SK-N-SH (cell line): ENCODE measurements around the gene GPATCH4. TPM values are rescaled to one million over a fixed set of nuclear protein-coding genes. Genes with fewer than 3 reads are reported as not detected.
"Not testable (repeated sequence)": the region's sequence is repeated elsewhere in the genome, so short reads cannot be mapped to it uniquely, and the experiment has no call there.

Experiments
- CTCF ChIA-PET: fragments of 300-600, 350-600 bp; formaldehyde crosslinking; extraction: SDS; loops from one replicate; lab custom pipeline; 2021; lab: Yijun Ruan, JAX
- POLR2A ChIA-PET: fragments of 350-600 bp; sonication (Branson Sonifier 250); formaldehyde crosslinking; extraction: SDS; loops from one replicate; lab custom pipeline; 2020; ENCODE audit warnings: antibody characterized with exemption, inconsistent platforms; lab: Yijun Ruan, JAX
- DNase-seq: peaks from one replicate; pipeline ENCODE4 v3.0.0; 2012
- H2AFZ ChIP-seq: fragments of 200-600 bp; sonication (generic); 2 replicates; pipeline ENCODE4 v1.8.1; 2016; ENCODE audit warnings: antibody characterized with exemption, mild to moderate bottlenecking, low read depth
- H3F3A ChIP-seq: fragments of 200-600 bp; sonication (generic); replicated peaks from 2 replicates; pipeline ENCODE3; 2016; ENCODE audit warnings: antibody characterized with exemption, mild to moderate bottlenecking; ENCODE audit not compliant: insufficient read depth
- H3K27ac ChIP-seq, 2 experiments: fragments of 200-500 bp in 1 of 2; fragments of 200-600 bp in 1 of 2; sonication (Bioruptor generic) in 1 of 2; sonication (generic), shearing (Covaris generic) in 1 of 2; 2 replicates each; pipeline versions ENCODE4 v1.5.1 to v1.6.1; 2014 to 2016; ENCODE audit warnings: low read depth in 2 of 2, inconsistent platforms in 1 of 2, low read length in 1 of 2, mild to moderate bottlenecking in 1 of 2, mixed read lengths in 1 of 2
- H3K27me3 ChIP-seq: fragments of 200-600 bp; sonication (generic), shearing (Covaris generic); 2 replicates; pipeline ENCODE4 v1.6.1; 2016; ENCODE audit warnings: mixed run types; ENCODE audit not compliant: insufficient read depth
- H3K36me3 ChIP-seq, 2 experiments: fragments of 200-500 bp in 1 of 2; fragments of 200-600 bp in 1 of 2; sonication (Bioruptor generic) in 1 of 2; sonication (generic) in 1 of 2; replicated peaks in 1 of 2; 2 replicates each; pipeline versions ENCODE3 to v1.5.1; 2014 to 2016; ENCODE audit warnings: low read length in 1 of 2, mild to moderate bottlenecking in 1 of 2; ENCODE audit not compliant: insufficient read depth in 2 of 2, control insufficient read depth in 1 of 2
- H3K4me1 ChIP-seq, 2 experiments: fragments of 200-500 bp in 1 of 2; fragments of 200-600 bp in 1 of 2; sonication (Bioruptor generic) in 1 of 2; sonication (generic), shearing (Covaris generic) in 1 of 2; 2 replicates each; pipeline versions ENCODE4 v1.5.1 to v1.6.1; 2014 to 2016; ENCODE audit warnings: low read depth in 1 of 2, low read length in 1 of 2, mixed run types in 1 of 2; ENCODE audit not compliant: insufficient read depth in 2 of 2, control insufficient read depth in 1 of 2
- H3K4me2 ChIP-seq: fragments of 200-600 bp; sonication (generic), shearing (Covaris generic); 2 replicates; pipeline ENCODE4 v1.6.1; 2017; ENCODE audit warnings: mixed run types
- H3K4me3 ChIP-seq, 2 experiments: fragments of 200-500 bp in 1 of 2; fragments of 200-600 bp in 1 of 2; sonication (Bioruptor generic) in 1 of 2; sonication (generic), shearing (Covaris generic) in 1 of 2; 2 replicates each; pipeline versions ENCODE4 v1.5.1 to v1.8.1; 2014 to 2016; ENCODE audit warnings: low read depth in 2 of 2, inconsistent platforms in 1 of 2, low read length in 1 of 2, mild to moderate bottlenecking in 1 of 2, mixed read lengths in 1 of 2, moderate library complexity in 1 of 2
- H3K79me2 ChIP-seq: fragments of 200-600 bp; sonication (generic); 2 replicates; pipeline ENCODE4 v1.8.1; 2017; ENCODE audit warnings: mild to moderate bottlenecking; ENCODE audit not compliant: insufficient read depth
- H3K9ac ChIP-seq: fragments of 200-600 bp; sonication (generic); 2 replicates; pipeline ENCODE4 v1.6.1; 2017; ENCODE audit warnings: mixed run types
- H3K9me2 ChIP-seq: fragments of 200-600 bp; sonication (generic); 2 replicates; pipeline ENCODE4 v1.6.1; 2017; ENCODE audit warnings: mixed run types
- H3K9me3 ChIP-seq: fragments of 200-600 bp; sonication (generic); 2 replicates; pipeline ENCODE4 v1.6.1; 2017; ENCODE audit warnings: mixed run types, mild to moderate bottlenecking, moderate library complexity
- H4K20me1 ChIP-seq: fragments of 200-600 bp; sonication (generic); 2 replicates; pipeline ENCODE4 v1.6.1; 2017; ENCODE audit warnings: mild to moderate bottlenecking, mixed run types; ENCODE audit not compliant: insufficient read depth
- FOXJ3 ChIP-seq: sonication (generic); formaldehyde crosslinking; IDR thresholded peaks from 2 replicates; pipeline ENCODE4 v1.5.1; 2020; ENCODE audit warnings: mild to moderate bottlenecking, missing genetic modification reagents
- JUND ChIP-seq: IDR thresholded peaks from 2 replicates; pipeline ENCODE4 v1.4.0; 2012
- MXI1 ChIP-seq: IDR thresholded peaks from 2 replicates; pipeline ENCODE4 v1.6.1; 2012; ENCODE audit warnings: mild to moderate bottlenecking, low read depth, low read length, improper control_type of control experiment
- RAD21 ChIP-seq: IDR thresholded peaks from 2 replicates; pipeline ENCODE4 v1.6.1; 2012; ENCODE audit warnings: mild to moderate bottlenecking, low read length
- REST ChIP-seq: IDR thresholded peaks from 2 replicates; pipeline ENCODE4 v1.6.1; 2012; ENCODE audit warnings: mild to moderate bottlenecking, low read depth, low read length, moderate library complexity
- SMC3 ChIP-seq: IDR thresholded peaks from 2 replicates; pipeline ENCODE4 v1.6.1; 2012; ENCODE audit warnings: low read depth, low read length, improper control_type of control experiment
- TAF1 ChIP-seq: IDR thresholded peaks from 2 replicates; pipeline ENCODE4 v1.6.1; 2012; ENCODE audit warnings: low read depth, mild to moderate bottlenecking, low read length, moderate library complexity, borderline replicate concordance
- TCF12 ChIP-seq: IDR thresholded peaks from 2 replicates; pipeline ENCODE4 v1.4.0; 2012
- YY1 ChIP-seq: IDR thresholded peaks from 2 replicates; pipeline ENCODE4 v1.4.0; 2012; ENCODE audit warnings: low read depth, mild to moderate bottlenecking
- WGBS: methylation state at CpG from one replicate; pipeline ENCODE4 v1.1.6; 2017; ENCODE audit warnings: low lambda C conversion rate; 5-methylcytosine and 5-hydroxymethylcytosine counted together
- polyA plus RNA-seq, 3 experiments: library from polyadenylated mRNA; depleted of rRNA; stranded (reverse); fragments of >200 nt; gene quantifications; 2 replicates each; pipeline ENCODE4 v1.2.3, GENCODE V29; 2012
- TF ChIP-seq, protein P1 (sequence below): fragments of 200-600 bp; sonication (generic); IDR thresholded peaks from 2 replicates; pipeline ENCODE4 v1.6.1; 2017; ENCODE audit warnings: antibody characterized with exemption, mild to moderate bottlenecking, moderate library complexity

The GPATCH4 gene
- polyA plus RNA-seq, 1 of the 3 experiments (the other 2 are of a cell fraction): 36.6 TPM

DNA sequence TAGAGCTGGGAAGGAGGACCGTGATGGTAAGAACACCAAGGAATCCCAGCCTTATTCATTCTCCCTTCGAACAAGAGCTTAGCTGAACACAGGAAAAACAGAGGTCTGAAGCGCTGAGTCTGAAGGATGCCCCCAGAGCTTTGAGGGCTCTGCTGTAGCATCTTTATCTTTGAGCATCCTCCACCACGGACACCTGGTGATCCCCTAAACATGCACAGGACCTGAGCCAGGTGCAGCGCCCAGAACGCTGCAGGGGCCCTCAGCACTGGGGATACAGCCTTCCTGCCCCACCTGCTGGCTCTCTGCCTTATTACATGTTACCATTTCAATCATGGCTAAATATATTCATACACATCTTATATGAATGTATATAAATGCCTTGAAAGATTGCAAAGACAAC is 7.7 kb upstream of the GPATCH4 start:
- Histone ChIP-seq H3K36me3 (no peaks in the 10 kb centered on the region), H4K20me1 (no peaks in the 10 kb centered on the region), H3K27ac (no peak overlapping the region), H3K27me3 (no peaks in the 10 kb centered on the region), H2AFZ (no peak overlapping the region), H3K4me2 (no peak overlapping the region), H3K9ac (no peak overlapping the region), H3K9me3 (no peaks in the 10 kb centered on the region), H3K4me3 (no peak overlapping the region), H3K9me2 (no peaks in the 10 kb centered on the region), H3K4me1 (peaks cover 0 to 2% of the 10 kb centered on the region in 2 experiments; a peak in 1 of 4 replicates), H3F3A (peaks cover 11% of the 10 kb centered on the region), H3K79me2 (no peaks in the 10 kb centered on the region)
- ChIA-PET CTCF (interaction anchor here (0.5 to 3.2 kb wide), 33 partner anchors 8 to 238 kb away, joined by 3 to 104 read pairs (median 6); partner anchors contain the start of genes HAPLN2, IQGAP3, MEF2D and NAXE), POLR2A (interaction anchor here (0.6 to 1.1 kb wide), 2 partner anchors 17 to 139 kb away, joined by 3 read pairs; partner anchors contain the start of gene NAXE)
- DNase-seq: peak; percentile 60
- WGBS: 50% methylated on average over 6 of the region's 6 CpGs
- TF ChIP-seq, protein P1, sequence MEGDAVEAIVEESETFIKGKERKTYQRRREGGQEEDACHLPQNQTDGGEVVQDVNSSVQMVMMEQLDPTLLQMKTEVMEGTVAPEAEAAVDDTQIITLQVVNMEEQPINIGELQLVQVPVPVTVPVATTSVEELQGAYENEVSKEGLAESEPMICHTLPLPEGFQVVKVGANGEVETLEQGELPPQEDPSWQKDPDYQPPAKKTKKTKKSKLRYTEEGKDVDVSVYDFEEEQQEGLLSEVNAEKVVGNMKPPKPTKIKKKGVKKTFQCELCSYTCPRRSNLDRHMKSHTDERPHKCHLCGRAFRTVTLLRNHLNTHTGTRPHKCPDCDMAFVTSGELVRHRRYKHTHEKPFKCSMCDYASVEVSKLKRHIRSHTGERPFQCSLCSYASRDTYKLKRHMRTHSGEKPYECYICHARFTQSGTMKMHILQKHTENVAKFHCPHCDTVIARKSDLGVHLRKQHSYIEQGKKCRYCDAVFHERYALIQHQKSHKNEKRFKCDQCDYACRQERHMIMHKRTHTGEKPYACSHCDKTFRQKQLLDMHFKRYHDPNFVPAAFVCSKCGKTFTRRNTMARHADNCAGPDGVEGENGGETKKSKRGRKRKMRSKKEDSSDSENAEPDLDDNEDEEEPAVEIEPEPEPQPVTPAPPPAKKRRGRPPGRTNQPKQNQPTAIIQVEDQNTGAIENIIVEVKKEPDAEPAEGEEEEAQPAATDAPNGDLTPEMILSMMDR: peak; percentile 71
- TF ChIP-seq TAF1 (no peak), SMC3 (peak; percentile 62; the same call in 1 of the 2 replicates), REST (no peak), TCF12 (no peak), RAD21 (peak; percentile 68), YY1 (no peak), JUND (no peak)

GRCh38 chr1:156608036-156608674 is 6.9 kb upstream of the GPATCH4 start:
- H4K20me1 ChIP-seq: no peaks in the 10 kb centered on the region
- H2AFZ ChIP-seq: peak overlapping the region; percentile 33
- peak overlapping the region in 1 of 2 experiments; percentile 18; a peak in 1 of 4 replicates for H3K4me3 ChIP-seq
- no peak overlapping the region for H3K27ac ChIP-seq
- TF ChIP-seq MXI1 (0 out of 2 replicates have a peak, but pooled peaks have one; percentile 18), FOXJ3 (CRISPR knock-in tag) (no peak), RAD21 (peak; percentile 81), SMC3 (peak; percentile 90), TAF1 (no peak)
- TF ChIP-seq, protein P1: peak; percentile 81
- TF ChIP-seq, all 33 proteins: peak for 4
- no peaks in the 10 kb centered on the region for H3K9me2 ChIP-seq
- no peaks in the 10 kb centered on the region for H3K9me3 ChIP-seq
- 0 out of 2 replicates have a peak overlapping the region, but pooled peaks have one; percentile 12 for H3K4me2 ChIP-seq
- peaks cover 0 to 2% of the 10 kb centered on the region in 2 experiments; a peak in 1 of 4 replicates for H3K4me1 ChIP-seq
- no peaks in the 10 kb centered on the region for H3K36me3 ChIP-seq
- DNase-seq: peak; percentile 65
- no peak overlapping the region for H3K9ac ChIP-seq
- CTCF ChIA-PET: interaction anchor here (0.6 to 3.2 kb wide), 34 partner anchors 9 to 237 kb away, joined by 3 to 104 read pairs (median 6); partner anchors contain the start of genes HAPLN2, IQGAP3, MEF2D and NAXE
- POLR2A ChIA-PET: interaction anchor here (1.1 kb wide), 1 partner anchor 16 kb away, joined by 3 read pairs; the partner anchor contains the start of gene NAXE
- H3K27me3 ChIP-seq: no peaks in the 10 kb centered on the region
- H3F3A ChIP-seq: peaks cover 11% of the 10 kb centered on the region
- WGBS: 22% methylated on average over 7 of the region's 7 CpGs
- no peaks in the 10 kb centered on the region for H3K79me2 ChIP-seq

- H3K4me1 ChIP-seq, H2AFZ ChIP-seq, CTCF ChIA-PET, DNase-seq, H3K9ac ChIP-seq, H3K27ac ChIP-seq, H3K79me2 ChIP-seq, H3K9me3 ChIP-seq, H3K27me3 ChIP-seq, H3K4me2 ChIP-seq, H3K36me3 ChIP-seq, H3K4me3 ChIP-seq, POLR2A ChIA-PET, H4K20me1 ChIP-seq, H3K9me2 ChIP-seq: not testable (repeated sequence)
- 66% methylated on average over 4 of the region's 4 CpGs for WGBS
- H3F3A ChIP-seq: peaks cover 11% of the 10 kb centered on the region
Measured at GRCh38 chr1:156607344-156607743, 6.1 kb upstream of the GPATCH4 start.
